GM23338 (cell line): ENCODE data around the gene FAM120A. TPM values are rescaled to one million over a fixed set of nuclear protein-coding genes. Genes with fewer than 3 reads are reported as not detected.

ENCODE experiments used
- ATAC-seq: fragments of 200-7000 bp; cut with Tn5 transposase; 3 replicates; pipeline ENCODE4 v1.9.1; 2020
- DNase-seq: peaks from one replicate; pipeline ENCODE4 v3.0.0-alpha.2; 2015; ENCODE audit warnings: low spot score
- H2AFZ ChIP-seq: fragments of 200-600 bp; sonication (generic); 2 replicates; pipeline ENCODE4 v1.8.0; 2016; ENCODE audit warnings: antibody characterized with exemption, mild to moderate bottlenecking, moderate library complexity
- H3F3A ChIP-seq: fragments of 200-600 bp; sonication (generic); replicated peaks from 2 replicates; pipeline ENCODE4 v1.8.0; 2017; ENCODE audit warnings: antibody characterized with exemption, mixed run types, low read depth
- H3K27ac ChIP-seq: fragments of 200-600 bp; sonication (generic); 2 replicates; pipeline ENCODE4 v1.6.1; 2016; ENCODE audit warnings: low read depth
- H3K27me3 ChIP-seq: fragments of 200-600 bp; sonication (generic); 2 replicates; pipeline ENCODE4 v1.8.0; 2016; ENCODE audit warnings: mild to moderate bottlenecking, mixed run types, moderate library complexity; ENCODE audit not compliant: insufficient read depth
- H3K36me3 ChIP-seq: fragments of 200-600 bp; sonication (generic); 2 replicates; pipeline ENCODE4 v1.8.0; 2016; ENCODE audit warnings: mild to moderate bottlenecking; ENCODE audit not compliant: insufficient read depth
- H3K4me1 ChIP-seq: fragments of 200-600 bp; sonication (generic); 2 replicates; pipeline ENCODE4 v1.8.0; 2016; ENCODE audit warnings: mild to moderate bottlenecking, moderate library complexity; ENCODE audit not compliant: insufficient read depth
- H3K4me2 ChIP-seq: fragments of 200-600 bp; sonication (generic); 2 replicates; pipeline ENCODE4 v1.7.1; 2017; ENCODE audit warnings: mixed run types
- H3K4me3 ChIP-seq: fragments of 200-600 bp; sonication (generic); 2 replicates; pipeline ENCODE4 v1.6.1; 2016; ENCODE audit warnings: mixed run types
- H3K79me2 ChIP-seq: fragments of 200-600 bp; sonication (generic); replicated peaks from 2 replicates; pipeline ENCODE4 v1.8.0; 2017; ENCODE audit warnings: mild to moderate bottlenecking; ENCODE audit not compliant: insufficient read depth
- H3K9me2 ChIP-seq: fragments of 200-600 bp; sonication (generic); 2 replicates; pipeline ENCODE4 v1.8.0; 2017; ENCODE audit not compliant: insufficient read depth
- H4K20me1 ChIP-seq: fragments of 200-600 bp; sonication (generic); replicated peaks from 2 replicates; pipeline ENCODE4 v1.8.0; 2017; ENCODE audit warnings: mild to moderate bottlenecking; ENCODE audit not compliant: insufficient read depth
- H3K27ac Mint-ChIP-seq: 2 replicates; pipeline ENCODE4 v1.8.0; 2020; ENCODE audit warnings: inconsistent platforms, mild to moderate bottlenecking, moderate library complexity, mixed read lengths
- H3K27me3 Mint-ChIP-seq: 3 replicates; pipeline ENCODE4 v1.8.0; 2022; ENCODE audit warnings: low read depth, mild to moderate bottlenecking, moderate library complexity, mixed read lengths, inconsistent platforms; ENCODE audit not compliant: insufficient read depth, poor library complexity
- H3K36me3 Mint-ChIP-seq: 3 replicates; pipeline ENCODE4 v1.8.0; 2021; ENCODE audit warnings: low read depth, mild to moderate bottlenecking, inconsistent platforms, moderate library complexity, mixed read lengths
- H3K4me1 Mint-ChIP-seq: 3 replicates; pipeline ENCODE4 v1.8.0; 2020; ENCODE audit warnings: mild to moderate bottlenecking, inconsistent platforms, mixed read lengths
- H3K4me3 Mint-ChIP-seq: 3 replicates; pipeline ENCODE4 v1.8.0; 2021; ENCODE audit warnings: moderate library complexity, mild to moderate bottlenecking, inconsistent platforms, mixed read lengths
- H3K9me3 Mint-ChIP-seq: 3 replicates; pipeline ENCODE4 v1.8.0; 2020; ENCODE audit warnings: moderate library complexity, mild to moderate bottlenecking, inconsistent platforms, mixed read lengths
- CREB1 ChIP-seq: fragments of 250-450 bp; sonication (Bioruptor Pico); IDR thresholded peaks from 2 replicates; pipeline ENCODE4 v1.5.0; 2020; ENCODE audit warnings: low read depth, mild to moderate bottlenecking, moderate library complexity
- CTCF ChIP-seq, 2 experiments: fragments of 200-600 bp in 1 of 2; sonication (generic) in 1 of 2; conservative IDR thresholded peaks; 2 replicates each; pipeline versions ENCODE4 v1.5.1 to v1.6.1; 2016 to 2017; ENCODE audit warnings: antibody characterized with exemption in 2 of 2, low read depth in 2 of 2, mild to moderate bottlenecking in 2 of 2, moderate library complexity in 1 of 2
- ETS1 ChIP-seq: IDR thresholded peaks from 2 replicates; pipeline ENCODE4 v1.6.1; 2016; ENCODE audit warnings: antibody characterized with exemption
- EZH2phosphoT487 ChIP-seq: fragments of 200-600 bp; sonication (generic); IDR thresholded peaks from one replicate; pipeline ENCODE4 v1.8.1; 2018; ENCODE audit warnings: antibody characterized with exemption; ENCODE audit not compliant: unreplicated experiment
- REST ChIP-seq: IDR thresholded peaks from one replicate; pipeline ENCODE4 v1.6.1; 2018; ENCODE audit warnings: antibody characterized with exemption; ENCODE audit not compliant: unreplicated experiment
- STAT1 ChIP-seq: IDR thresholded peaks from one replicate; pipeline ENCODE4 v1.6.1; 2016; ENCODE audit warnings: antibody characterized with exemption; ENCODE audit not compliant: unreplicated experiment
- ZNF114 ChIP-seq: fragments of 250-450 bp; sonication (Bioruptor Pico); IDR thresholded peaks from 2 replicates; pipeline ENCODE4 v1.5.0; 2020; ENCODE audit warnings: mild to moderate bottlenecking, moderate library complexity
- ZNF331 ChIP-seq: fragments of 250-450 bp; sonication (Bioruptor Pico); IDR thresholded peaks from 2 replicates; pipeline ENCODE4 v1.5.0; 2020; ENCODE audit warnings: low read depth, mild to moderate bottlenecking, moderate library complexity
- ZNF462 ChIP-seq: fragments of 250-450 bp; sonication (Bioruptor Pico); IDR thresholded peaks from 2 replicates; pipeline ENCODE4 v1.5.0; 2020; ENCODE audit warnings: mild to moderate bottlenecking, moderate library complexity
- polyA plus RNA-seq: library from polyadenylated mRNA; unstranded; fragments of >200 nt; fragmentation: Nextera tagmentation; extraction: Ambion mirVana; gene quantifications from 2 replicates; pipeline ENCODE4 v1.2.1, GENCODE V29; 2016
- total RNA-seq: library from RNA; depleted of rRNA; stranded (reverse); fragments of >200 nt; shearing (Covaris generic); gene quantifications from 2 replicates; pipeline ENCODE4 v1.2.3, GENCODE V29; 2014

Gene FAM120A
- total and polyA plus RNA-seq, 2 experiments from 2014 or later, result 28.2 to 52.5 TPM

GRCh38 chr9:93540305-93540704 is 88.8 kb downstream of the FAM120A start (continued):
- TF ChIP-seq ZNF462 (CRISPR knock-in tag), result no peak
- no peak for TF ChIP-seq STAT1
- no peak for TF ChIP-seq CREB1 (CRISPR knock-in tag)
- no peak for TF ChIP-seq ETS1
- TF ChIP-seq EZH2phosphoT487, result no peak
- no peak for TF ChIP-seq ZNF114 (CRISPR knock-in tag)

- Mint-ChIP-seq H3K4me3 (no peak overlapping the region), H3K4me1 (peaks cover 6% of the 10 kb centered on the region; the same call in 2 of the 3 replicates), H3K9me3 (no peaks in the 10 kb centered on the region), H3K36me3 (peaks cover 16% of the 10 kb centered on the region; the same call in 2 of the 3 replicates), H3K27ac (peak overlapping the region; percentile 40; the same call in 1 of the 2 replicates), H3K27me3 (peaks cover 13% of the 10 kb centered on the region)
- Histone ChIP-seq H4K20me1 (peaks cover 6% of the 10 kb centered on the region), H3F3A (no peaks in the 10 kb centered on the region), H3K4me2 (no peak overlapping the region), H3K27ac (peak overlapping the region; percentile 76), H2AFZ (no peak overlapping the region), H3K79me2 (peaks cover 25% of the 10 kb centered on the region), H3K36me3 (peaks cover 8% of the 10 kb centered on the region), H3K27me3 (no peaks in the 10 kb centered on the region), H3K4me3 (no peak overlapping the region), H3K9me2 (no peaks in the 10 kb centered on the region), H3K4me1 (no peaks in the 10 kb centered on the region)
- no peak for DNase-seq
- no peak for ATAC-seq
- TF ChIP-seq REST (no peak), CTCF (conservative IDR thresholded peaks at IDR 0.05; ENCODE audit: low read depth in 2 of 2) (no peak), STAT1 (no peak), ZNF331 (CRISPR knock-in tag) (no peak), ETS1 (no peak), ZNF114 (CRISPR knock-in tag) (no peak), CREB1 (CRISPR knock-in tag) (no peak)
Measured at GRCh38 chr9:93541005-93541404, 89.5 kb downstream of the FAM120A start.
